ENCODE results near the gene PTPRM. TPM values are rescaled to one million over a fixed set of nuclear protein-coding genes. Genes with fewer than 3 reads are reported as not detected.

Gene PTPRM
- total and polyA plus RNA-seq, 2 of the 4 experiments (the other 2 are of a cell fraction): 28.3 to 51.2 TPM

DNA sequence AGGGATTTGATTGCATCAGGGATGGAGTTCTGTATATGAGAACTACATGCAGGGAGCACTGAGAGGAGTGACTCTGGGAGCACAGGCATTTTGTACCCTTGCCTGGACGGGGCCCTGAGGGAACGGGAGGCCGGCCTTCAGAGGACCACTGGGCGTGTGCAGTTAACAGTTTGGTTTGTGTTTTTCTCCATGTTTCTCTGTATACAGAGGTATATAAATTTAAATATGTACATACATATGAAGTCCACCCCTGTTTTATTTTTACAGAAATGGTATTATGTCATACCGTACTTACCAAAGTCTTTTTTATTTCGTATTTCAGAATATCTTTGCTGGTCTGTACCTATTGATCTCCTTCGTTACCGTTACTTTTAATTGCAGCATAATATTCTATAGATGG lies 111.3 kb downstream of the PTPRM start:
- H2AK5ac ChIP-seq (ENCODE audit: low read depth, low read length): no peak overlapping the region
- H3K27ac ChIP-seq (ENCODE audit: insufficient read depth, low read length): no peak overlapping the region
- no TSS peak for BruUV-seq (replicated peaks)
- dilution Hi-C loops (cut with HindIII; ENCODE audit: low sequenced_read_pairs, unreplicated experiment): no loop called here
- no peak overlapping the region for H3K9ac ChIP-seq (ENCODE audit: low read depth, low read length)
- peaks cover 6% of the 10 kb centered on the region; the same call in 1 of the 2 replicates for H3K9me1 ChIP-seq (ENCODE audit: insufficient read depth, low read length)
- H3K14ac ChIP-seq (replicated peaks; ENCODE audit: low read depth, low read length): no peak overlapping the region
- intact Hi-C loops (cut with micrococcal nuclease): no loop called here
- no peak overlapping the region for H3K4ac ChIP-seq (ENCODE audit: low read depth, low read length)
- no peaks in the 10 kb centered on the region for H3K36me3 ChIP-seq (ENCODE audit: control insufficient read depth, insufficient read depth, low read length)
- H2AFZ ChIP-seq (replicated peaks; ENCODE audit: low read length, poor library complexity): no peak overlapping the region
- H3K18ac ChIP-seq (ENCODE audit: low read depth, low read length): no peak overlapping the region
- H3K27me3 ChIP-seq (ENCODE audit: control insufficient read depth, insufficient read depth, low read length): no peaks in the 10 kb centered on the region
- ATAC-seq (ENCODE audit: low read depth) (no peak), DNase-seq (no peak)
- no peak for TF ChIP-seq CHD1 (IDR thresholded peaks at IDR 0.05; ENCODE audit: low read depth, low read length)
- TF ChIP-seq USF2 (IDR thresholded peaks at IDR 0.05; ENCODE audit: low read depth, low read length): no peak
- no peak for TF ChIP-seq RFX5 (IDR thresholded peaks at IDR 0.05; ENCODE audit: low read depth, low read length)
- TF ChIP-seq RCOR1 (IDR thresholded peaks at IDR 0.05; ENCODE audit: insufficient replicate concordance, low read length): no peak
- TF ChIP-seq ELK1 (IDR thresholded peaks at IDR 0.05; ENCODE audit: borderline replicate concordance, low read depth, low read length): no peak
- no peak for TF ChIP-seq SMC3 (IDR thresholded peaks at IDR 0.05; ENCODE audit: low read depth, low read length)
- no peak for TF ChIP-seq BHLHE40 (IDR thresholded peaks at IDR 0.05; ENCODE audit: low read depth, low read length)
- H3K4me2 ChIP-seq (ENCODE audit: low read depth, low read length): no peak overlapping the region
- WGBS, 2 experiments (ENCODE audit: extremely low coverage in 2 of 2, insufficient read length in 1 of 2): no CpG with 5 or more reads among the region's 8 CpGs
- H3K4me3 ChIP-seq (ENCODE audit: insufficient read depth, low read depth, low read length): no peak overlapping the region
- no peak overlapping the region for H2BK20ac ChIP-seq (ENCODE audit: low read depth, low read length)
- ChIA-PET POLR2A (ENCODE audit: unreplicated experiment) (no interaction called here), CTCF (no interaction called here)
- no peak overlapping the region for H3K23ac ChIP-seq (ENCODE audit: low read depth, low read length)
- no peak overlapping the region for H2AK9ac ChIP-seq (replicated peaks; ENCODE audit: low read depth, low read length, poor library complexity)
- no peak overlapping the region for H2BK15ac ChIP-seq (ENCODE audit: low read depth, low read length)
- in situ Hi-C loops (cut with MboI; ENCODE audit: low sequenced_read_pairs): no loop called here
- no peak overlapping the region for H2BK5ac ChIP-seq (ENCODE audit: low read depth, low read length, poor library complexity, severe bottlenecking)
- H2BK120ac ChIP-seq (ENCODE audit: low read depth, low read length): no peak overlapping the region
- no peak overlapping the region for H4K91ac ChIP-seq (ENCODE audit: insufficient read depth, low read depth, low read length)
- no peaks in the 10 kb centered on the region for H3K9me3 ChIP-seq (ENCODE audit: control insufficient read depth, insufficient read depth, low read length)
- peaks cover 7% of the 10 kb centered on the region; the same call in 1 of the 2 replicates for H4K20me1 ChIP-seq (ENCODE audit: insufficient read depth, low read length)
- H4K5ac ChIP-seq (ENCODE audit: low read depth, low read length): no peak overlapping the region
- no peak overlapping the region for H4K8ac ChIP-seq (ENCODE audit: low read depth in 2 of 2, low read length in 2 of 2)
- no peak overlapping the region for H3K56ac ChIP-seq (ENCODE audit: extremely low read depth, insufficient read depth, low read length)
- H3K79me1 ChIP-seq (ENCODE audit: low read depth in 1 of 2, low read length in 2 of 2): peaks cover 8 to 15% of the 10 kb centered on the region in 2 experiments
- H3K4me1 ChIP-seq (ENCODE audit: control insufficient read depth, insufficient read depth, low read length): no peaks in the 10 kb centered on the region
